ENCODE data around the gene MGMT. TPM values are rescaled to one million over a fixed set of nuclear protein-coding genes. Genes with fewer than 3 reads are reported as not detected.

Gene MGMT
- total RNA-seq, 6 experiments from 2014 or later, result 8.9 to 18.0 (median 10.0) TPM

DNA sequence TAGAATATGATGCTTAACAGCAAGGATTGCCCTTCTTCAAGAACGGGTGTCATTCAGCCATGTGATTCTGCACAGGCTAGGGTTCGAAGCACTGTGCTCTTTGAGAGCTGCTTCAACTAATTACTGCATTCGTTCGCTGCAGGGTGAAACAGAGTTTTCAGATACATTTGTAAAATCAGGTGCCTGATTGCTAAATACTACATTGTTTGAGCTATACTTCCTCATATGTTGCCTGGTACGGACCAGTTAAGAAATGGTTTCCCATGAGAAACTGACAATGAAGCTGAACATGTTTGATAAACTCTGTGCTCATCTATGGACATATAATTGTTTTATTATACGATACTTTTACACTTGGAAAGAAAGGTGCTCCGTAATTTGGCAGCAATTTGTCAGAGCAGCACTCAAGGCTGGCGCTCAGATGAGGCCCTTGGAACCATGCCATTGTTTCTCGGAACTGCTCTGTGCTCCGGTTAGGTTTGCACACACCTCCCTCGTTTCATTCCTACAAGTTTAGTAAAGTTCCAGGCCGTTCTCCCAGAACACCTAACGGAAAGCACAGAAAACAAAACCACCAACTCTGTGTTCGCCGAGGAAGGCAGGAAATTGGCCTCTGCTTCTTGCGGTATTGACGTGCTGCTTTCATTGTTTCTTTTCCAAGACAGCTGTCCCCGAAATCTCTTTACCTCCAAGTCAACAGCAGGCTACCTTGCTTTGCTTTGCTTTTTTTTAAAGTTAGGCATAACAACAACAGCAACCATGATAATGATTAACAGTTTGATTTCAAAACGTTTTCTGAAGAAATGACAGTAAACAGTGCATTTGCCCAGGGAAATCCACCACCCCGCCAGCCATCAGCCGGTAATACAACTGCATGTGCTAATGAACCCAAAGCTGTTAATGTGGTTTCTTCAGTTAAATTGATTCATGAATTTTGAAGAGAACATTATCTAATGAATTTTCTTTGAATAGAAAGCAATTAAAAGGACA, 290.2 kb downstream of the MGMT start:
- no peaks in the 10 kb centered on the region for H3K27me3 Mint-ChIP-seq (ENCODE audit: insufficient read depth)
- no peak overlapping the region for H3K4me3 Mint-ChIP-seq
- H3K36me3 Mint-ChIP-seq (ENCODE audit: low read depth), result peaks cover 27% of the 10 kb centered on the region
- no peaks in the 10 kb centered on the region for H3K4me1 Mint-ChIP-seq (ENCODE audit: low read depth)
- DNase-seq, result no peak
- H3K9me3 Mint-ChIP-seq, result peaks cover 47% of the 10 kb centered on the region
- TF ChIP-seq, protein P1, sequence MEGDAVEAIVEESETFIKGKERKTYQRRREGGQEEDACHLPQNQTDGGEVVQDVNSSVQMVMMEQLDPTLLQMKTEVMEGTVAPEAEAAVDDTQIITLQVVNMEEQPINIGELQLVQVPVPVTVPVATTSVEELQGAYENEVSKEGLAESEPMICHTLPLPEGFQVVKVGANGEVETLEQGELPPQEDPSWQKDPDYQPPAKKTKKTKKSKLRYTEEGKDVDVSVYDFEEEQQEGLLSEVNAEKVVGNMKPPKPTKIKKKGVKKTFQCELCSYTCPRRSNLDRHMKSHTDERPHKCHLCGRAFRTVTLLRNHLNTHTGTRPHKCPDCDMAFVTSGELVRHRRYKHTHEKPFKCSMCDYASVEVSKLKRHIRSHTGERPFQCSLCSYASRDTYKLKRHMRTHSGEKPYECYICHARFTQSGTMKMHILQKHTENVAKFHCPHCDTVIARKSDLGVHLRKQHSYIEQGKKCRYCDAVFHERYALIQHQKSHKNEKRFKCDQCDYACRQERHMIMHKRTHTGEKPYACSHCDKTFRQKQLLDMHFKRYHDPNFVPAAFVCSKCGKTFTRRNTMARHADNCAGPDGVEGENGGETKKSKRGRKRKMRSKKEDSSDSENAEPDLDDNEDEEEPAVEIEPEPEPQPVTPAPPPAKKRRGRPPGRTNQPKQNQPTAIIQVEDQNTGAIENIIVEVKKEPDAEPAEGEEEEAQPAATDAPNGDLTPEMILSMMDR (IDR thresholded peaks at IDR 0.05), result no peak
- no peak overlapping the region for H3K27ac Mint-ChIP-seq

DNA sequence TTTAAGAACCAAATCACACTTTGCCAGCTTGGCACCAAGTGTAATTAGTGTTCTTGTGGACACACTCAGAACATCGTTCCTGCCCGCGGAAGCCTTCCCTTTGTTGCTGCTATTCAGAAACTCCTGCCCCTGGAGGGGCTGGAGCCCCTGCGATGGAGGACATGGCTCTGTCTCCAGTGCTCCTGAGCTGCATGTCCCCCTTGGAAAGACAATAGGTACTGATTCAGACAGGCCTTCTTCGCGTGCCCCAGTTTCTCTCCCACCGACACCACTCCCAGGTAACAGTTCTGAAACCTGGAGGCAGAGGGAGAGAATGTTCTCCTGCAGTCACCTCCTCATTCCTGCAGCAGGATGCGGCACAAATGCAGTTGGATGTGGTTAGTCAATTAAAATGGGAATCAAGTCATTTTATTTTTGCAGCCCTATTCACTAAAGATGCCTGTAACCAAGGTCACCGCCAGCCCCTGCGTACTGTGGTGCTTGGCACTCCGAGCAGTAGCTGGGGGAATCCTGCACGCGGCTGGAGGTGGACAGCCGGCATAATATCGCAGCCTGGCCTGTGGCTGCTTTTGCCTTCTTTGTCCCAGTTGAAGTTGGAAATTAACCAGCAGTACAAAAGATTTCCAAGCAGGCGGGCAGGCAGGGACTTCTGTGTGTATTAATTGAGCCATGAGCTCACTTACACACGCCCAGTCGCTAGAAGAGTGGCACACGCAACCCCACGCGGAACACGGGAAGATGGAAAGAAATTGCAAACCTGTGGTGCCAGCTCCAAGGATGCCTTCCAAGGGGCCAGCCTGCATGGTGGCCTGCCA, 291.4 kb downstream of the MGMT start:
- TF ChIP-seq, protein P1 (IDR thresholded peaks at IDR 0.05), result no peak
- DNase-seq, result no peak
- H3K36me3 Mint-ChIP-seq (ENCODE audit: low read depth), result peaks cover 23% of the 10 kb centered on the region
- no peaks in the 10 kb centered on the region for H3K27me3 Mint-ChIP-seq (ENCODE audit: insufficient read depth)
- H3K4me1 Mint-ChIP-seq (ENCODE audit: low read depth), result no peaks in the 10 kb centered on the region
- no peak overlapping the region for H3K4me3 Mint-ChIP-seq
- no peak overlapping the region for H3K27ac Mint-ChIP-seq
- peaks cover 47% of the 10 kb centered on the region for H3K9me3 Mint-ChIP-seq

DNA sequence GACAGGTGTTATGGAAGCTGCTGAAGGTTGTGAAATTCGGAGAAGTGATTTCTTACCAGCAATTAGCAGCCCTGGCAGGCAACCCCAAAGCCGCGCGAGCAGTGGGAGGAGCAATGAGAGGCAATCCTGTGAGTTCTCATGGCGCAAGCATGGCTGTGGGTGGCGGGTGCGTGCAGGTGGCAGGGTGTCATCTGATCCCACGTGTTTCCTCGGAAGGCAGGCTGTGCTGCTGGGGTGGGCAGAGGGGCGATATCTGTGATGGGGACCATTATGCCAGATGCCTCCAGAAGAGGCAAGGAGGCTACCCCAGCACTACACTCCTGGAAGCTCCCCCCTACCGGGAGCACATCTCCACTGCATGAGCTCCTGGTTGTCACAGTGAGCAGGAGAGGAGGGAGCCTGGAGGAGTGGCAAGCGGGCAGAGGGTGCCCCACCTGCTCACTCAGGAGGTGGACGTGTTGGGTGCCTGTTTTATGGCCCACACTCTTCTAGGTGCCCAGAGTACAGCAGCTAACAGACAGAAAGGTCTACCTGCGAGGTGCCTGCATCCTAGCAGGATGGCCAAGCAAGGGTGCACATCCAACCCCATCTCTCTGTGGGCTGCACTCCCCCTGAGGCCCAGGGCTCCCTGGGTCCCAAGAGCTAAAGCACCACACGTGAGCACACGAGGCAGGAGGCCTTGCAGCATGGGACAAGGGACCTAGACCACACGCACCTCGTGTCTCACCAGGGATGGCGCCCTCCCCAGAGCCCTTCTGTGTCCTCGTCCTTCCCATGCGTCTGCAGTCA, 292.4 kb downstream of the MGMT start:
- Mint-ChIP-seq H3K4me3 (no peak overlapping the region), H3K27me3 (ENCODE audit: insufficient read depth) (no peaks in the 10 kb centered on the region), H3K4me1 (ENCODE audit: low read depth) (no peaks in the 10 kb centered on the region), H3K36me3 (ENCODE audit: low read depth) (peaks cover 23% of the 10 kb centered on the region), H3K9me3 (peaks cover 43% of the 10 kb centered on the region), H3K27ac (no peak overlapping the region)
- TF ChIP-seq, protein P1 (IDR thresholded peaks at IDR 0.05), result no peak
- DNase-seq, result no peak

DNA sequence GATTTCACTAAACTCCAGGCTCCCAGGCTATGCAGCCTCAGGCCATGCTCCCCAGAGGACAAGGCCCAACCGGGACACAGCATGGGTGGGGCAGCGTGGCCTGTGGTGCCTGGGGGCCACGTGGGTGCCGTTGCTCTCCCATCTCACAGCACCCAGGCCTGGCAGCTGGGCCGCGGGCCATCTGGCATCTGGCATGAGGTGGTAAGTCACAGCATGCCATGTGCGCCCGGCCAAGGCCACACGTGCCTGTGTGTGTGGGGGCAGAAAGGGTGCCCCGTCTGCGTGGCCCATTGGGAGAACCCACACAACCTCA, 292.9 kb downstream of the MGMT start:
- Mint-ChIP-seq H3K36me3 (ENCODE audit: low read depth) (peaks cover 23% of the 10 kb centered on the region), H3K27me3 (ENCODE audit: insufficient read depth) (no peaks in the 10 kb centered on the region), H3K4me3 (no peak overlapping the region), H3K9me3 (peaks cover 40% of the 10 kb centered on the region), H3K27ac (no peak overlapping the region), H3K4me1 (ENCODE audit: low read depth) (no peaks in the 10 kb centered on the region)
- TF ChIP-seq, protein P1 (IDR thresholded peaks at IDR 0.05), result no peak
- no peak for DNase-seq

DNA sequence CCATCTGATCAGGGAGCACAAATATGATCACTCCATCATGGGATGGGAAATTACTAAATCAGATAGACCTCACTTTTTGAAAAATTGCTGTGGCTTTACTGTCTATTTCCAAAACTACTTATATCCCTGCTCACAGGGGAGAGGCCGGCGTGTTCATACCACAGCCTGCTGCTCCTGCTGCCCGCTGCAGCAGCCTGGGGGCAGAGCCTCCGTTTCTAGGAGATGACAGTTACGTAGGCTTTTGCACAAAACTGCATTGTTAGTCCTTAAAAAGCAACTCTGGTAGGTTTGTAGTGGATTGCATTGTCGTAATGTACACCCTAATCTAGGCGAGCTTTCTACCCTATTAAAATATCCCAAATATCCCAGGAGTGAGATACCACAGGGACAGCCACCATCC, 293.4 kb downstream of the MGMT start:
- DNase-seq, result no peak
- Mint-ChIP-seq H3K9me3 (peaks cover 36% of the 10 kb centered on the region), H3K27ac (no peak overlapping the region), H3K36me3 (ENCODE audit: low read depth) (peaks cover 23% of the 10 kb centered on the region), H3K4me1 (ENCODE audit: low read depth) (no peaks in the 10 kb centered on the region), H3K4me3 (no peak overlapping the region), H3K27me3 (ENCODE audit: insufficient read depth) (no peaks in the 10 kb centered on the region)
- TF ChIP-seq, protein P1 (IDR thresholded peaks at IDR 0.05), result no peak

All from HFFc6 (cell line).